GM18511 (cell line): ENCODE results near the gene ETV2.
A peak's percentile ranks its signal among the peaks of the same experiment; 100 is the strongest.
"Not testable (repeated sequence)": the region's sequence is repeated elsewhere in the genome, so short reads cannot be mapped to it uniquely, and the experiment has no call there.

Experiments
- ATAC-seq: cut with Tn5 transposase; IDR thresholded peaks from one replicate; pipeline ENCODE4 v1.9.1; 2021; ENCODE audit warnings: mild to moderate bottlenecking, moderate library complexity; ENCODE audit not compliant: unreplicated experiment

The ETV2 gene

DNA sequence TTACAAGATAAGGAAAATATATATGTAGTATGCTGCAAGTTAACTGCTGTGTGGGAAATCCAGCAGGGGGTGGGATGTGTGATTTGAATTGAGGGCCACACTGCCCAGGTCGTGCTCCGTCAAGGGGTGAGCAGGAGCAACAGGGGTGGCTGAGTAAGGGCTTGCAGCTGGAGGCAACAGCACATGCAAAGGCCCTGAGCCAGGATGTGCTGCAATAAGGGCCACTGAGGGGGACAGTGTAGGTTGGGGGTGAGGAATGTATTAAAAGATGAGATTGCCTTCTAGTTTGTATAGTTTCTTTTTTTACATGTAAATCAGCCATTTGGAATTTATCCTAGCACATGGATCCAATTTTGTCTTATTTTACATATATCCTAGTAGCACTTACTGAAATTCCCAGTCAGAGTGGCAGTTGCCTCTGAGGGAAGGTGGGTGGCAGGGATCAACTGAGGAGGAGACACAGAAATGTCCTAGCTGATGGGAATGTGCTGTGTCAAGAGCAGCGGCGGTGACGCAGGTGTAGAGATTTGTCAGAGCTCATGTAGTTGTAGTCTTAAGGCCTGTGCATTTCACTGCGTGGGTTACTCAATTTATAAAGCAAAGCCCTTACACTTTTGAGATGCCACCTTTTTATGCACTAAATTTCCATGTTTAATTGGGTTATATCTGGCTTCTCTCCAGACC is 18.1 kb upstream of the ETV2 start:
- ATAC-seq, result no peak

DNA sequence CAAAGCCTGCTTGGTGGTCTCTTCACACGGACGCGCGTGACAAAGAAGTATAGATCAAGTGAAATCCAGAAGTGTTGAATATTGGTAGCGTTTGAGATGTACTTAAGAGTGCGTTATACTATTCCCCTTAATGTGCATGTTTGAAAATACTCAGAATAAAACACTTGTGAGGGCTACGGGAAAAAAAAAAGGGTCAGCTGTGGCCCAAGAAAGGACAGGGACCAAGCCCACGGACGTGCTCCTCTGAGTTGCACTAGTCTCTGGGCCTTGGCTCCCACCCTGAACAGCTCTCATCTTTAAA is 13.3 kb upstream of the ETV2 start:
- ATAC-seq, result no peak

DNA sequence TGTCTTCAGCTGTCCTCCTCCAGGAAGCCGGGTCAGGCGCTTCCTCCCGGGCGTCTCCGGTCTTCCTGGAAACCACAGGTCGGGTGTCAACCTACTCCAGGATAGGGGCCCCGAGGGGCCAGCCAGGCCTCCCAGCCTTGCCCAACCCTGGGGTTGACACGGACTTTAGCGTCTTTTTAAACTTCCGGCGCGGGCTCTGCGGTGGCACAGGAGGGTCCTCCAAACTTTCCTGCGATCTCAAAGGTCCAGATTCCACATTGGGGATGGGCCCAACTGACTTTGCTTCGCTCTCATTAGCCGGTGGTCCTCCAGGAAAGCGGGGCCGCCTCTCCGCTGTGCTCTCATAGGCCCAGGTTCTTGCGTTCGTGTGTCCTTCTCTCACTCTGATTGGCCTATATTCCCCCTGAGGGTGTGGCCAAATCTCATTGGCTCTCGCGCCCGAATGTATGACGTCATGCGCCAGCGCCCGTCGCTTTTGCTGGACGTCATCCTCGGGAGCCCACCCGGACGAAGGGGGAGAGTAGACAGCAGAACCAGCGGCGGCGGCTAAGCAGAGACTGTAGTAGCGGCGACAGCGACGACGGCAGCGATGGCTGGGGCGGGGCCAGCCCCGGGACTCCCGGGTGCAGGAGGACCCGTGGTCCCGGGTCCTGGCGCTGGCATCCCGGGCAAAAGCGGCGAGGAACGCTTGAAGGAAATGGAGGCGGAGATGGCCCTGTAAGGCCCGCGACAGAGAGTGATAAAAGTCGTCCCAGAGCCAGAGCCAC is 12.8 kb upstream of the ETV2 start, which contains the start of gene RBM42:
Gene RBM42, plus strand, starts transcription at position 472 of the 767 bp plus-strand sequence. Its CDS starts 118 bp downstream, at position 590.
- peak; percentile 98 for ATAC-seq

GRCh38 chr19:35629332-35629633 is 12.3 kb upstream of the ETV2 start:
- no peak for ATAC-seq

DNA sequence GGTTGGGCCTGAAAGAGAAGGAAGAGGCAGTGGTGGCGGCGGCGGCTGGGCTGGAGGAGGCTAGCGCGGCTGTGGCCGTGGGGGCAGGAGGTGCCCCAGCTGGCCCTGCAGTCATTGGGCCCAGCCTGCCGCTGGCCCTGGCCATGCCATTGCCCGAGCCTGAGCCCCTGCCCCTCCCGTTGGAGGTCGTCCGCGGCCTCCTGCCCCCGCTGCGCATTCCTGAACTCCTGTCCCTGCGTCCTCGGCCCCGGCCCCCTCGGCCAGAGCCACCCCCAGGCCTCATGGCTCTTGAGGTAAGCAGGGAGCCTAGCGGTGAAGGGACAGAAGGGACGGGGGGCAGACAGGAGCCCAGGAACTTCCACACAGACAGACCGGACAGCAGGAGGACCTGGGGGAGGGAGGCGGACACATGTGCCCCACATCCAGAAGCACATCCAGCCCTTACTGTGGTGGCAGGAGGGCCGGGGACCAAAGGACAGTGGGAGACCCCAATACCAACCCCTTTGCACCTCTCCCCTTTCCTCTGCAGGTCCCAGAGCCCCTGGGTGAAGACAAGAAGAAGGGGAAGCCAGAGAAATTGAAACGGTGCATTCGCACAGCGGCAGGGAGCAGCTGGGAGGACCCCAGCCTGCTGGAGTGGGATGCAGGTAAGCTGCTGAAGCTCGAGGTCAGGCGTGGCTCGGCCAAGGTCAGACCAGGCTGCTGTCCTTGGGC is 7.7 kb upstream of the ETV2 start:
- ATAC-seq, result no peak

GRCh38 chr19:35636651-35637050 is 4.9 kb upstream of the ETV2 start:
- no peak for ATAC-seq

DNA sequence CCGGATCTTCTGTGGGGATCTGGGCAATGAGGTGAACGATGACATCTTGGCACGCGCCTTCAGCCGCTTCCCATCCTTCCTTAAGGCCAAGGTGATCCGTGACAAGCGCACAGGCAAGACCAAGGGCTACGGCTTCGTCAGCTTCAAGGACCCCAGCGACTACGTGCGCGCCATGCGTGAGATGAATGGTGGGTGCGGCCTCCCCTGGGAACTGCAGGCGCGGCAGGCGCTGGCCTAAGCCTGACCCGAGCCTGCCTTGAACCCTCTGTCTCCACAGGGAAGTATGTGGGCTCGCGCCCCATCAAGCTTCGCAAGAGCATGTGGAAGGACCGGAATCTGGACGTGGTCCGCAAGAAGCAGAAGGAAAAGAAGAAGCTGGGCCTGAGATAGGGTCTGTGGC is 4.4 kb upstream of the ETV2 start:
- ATAC-seq, result no peak

DNA sequence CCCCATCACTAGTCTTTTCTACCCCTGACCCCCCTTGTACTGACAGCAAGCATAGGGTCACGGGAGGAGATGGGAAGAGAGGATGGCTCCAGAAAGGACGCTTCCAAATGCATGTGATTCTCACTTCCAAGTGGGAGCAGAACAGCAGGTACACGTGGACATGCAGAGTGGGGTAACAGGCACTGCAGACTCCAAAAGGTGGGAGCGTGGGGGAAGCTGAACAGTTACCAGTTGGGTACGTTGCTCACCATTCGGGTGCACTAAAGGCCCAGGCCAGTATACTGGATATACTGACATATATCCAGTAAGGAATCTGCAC is 2.3 kb upstream of the ETV2 start:
- no peak for ATAC-seq

GRCh38 chr19:35639863-35640262 is 1.7 kb upstream of the ETV2 start:
- no peak for ATAC-seq

- ATAC-seq, result no peak
These were observed 767 bp downstream of the ETV2 start for GRCh38 chr19:35642312-35642711.

DNA sequence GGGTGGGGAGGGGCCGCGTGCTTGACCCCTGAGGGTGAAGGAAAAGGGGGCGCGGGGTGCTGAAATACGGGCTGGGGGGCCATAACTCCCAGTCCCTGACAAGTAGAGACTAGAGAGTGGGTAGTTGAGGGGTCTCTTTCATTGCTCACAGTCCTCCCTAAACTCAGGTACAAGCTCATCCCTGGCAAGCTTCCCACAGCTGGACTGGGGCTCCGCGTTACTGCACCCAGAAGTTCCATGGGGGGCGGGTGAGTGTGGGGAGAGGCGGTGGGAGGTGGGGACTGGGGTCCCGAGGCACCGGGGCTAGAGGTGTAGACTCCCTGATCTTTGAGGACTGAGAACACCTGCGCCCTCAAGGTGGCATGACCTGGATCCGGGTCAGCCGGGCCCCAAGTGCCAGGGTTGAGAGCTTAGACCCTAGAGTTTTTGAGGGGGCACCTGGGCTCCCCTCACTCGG is 1.3 kb downstream of the ETV2 start:
- no peak for ATAC-seq

- ATAC-seq, result peak; percentile 47
These were observed 2.0 kb downstream of the ETV2 start for GRCh38 chr19:35643255-35644205.

DNA sequence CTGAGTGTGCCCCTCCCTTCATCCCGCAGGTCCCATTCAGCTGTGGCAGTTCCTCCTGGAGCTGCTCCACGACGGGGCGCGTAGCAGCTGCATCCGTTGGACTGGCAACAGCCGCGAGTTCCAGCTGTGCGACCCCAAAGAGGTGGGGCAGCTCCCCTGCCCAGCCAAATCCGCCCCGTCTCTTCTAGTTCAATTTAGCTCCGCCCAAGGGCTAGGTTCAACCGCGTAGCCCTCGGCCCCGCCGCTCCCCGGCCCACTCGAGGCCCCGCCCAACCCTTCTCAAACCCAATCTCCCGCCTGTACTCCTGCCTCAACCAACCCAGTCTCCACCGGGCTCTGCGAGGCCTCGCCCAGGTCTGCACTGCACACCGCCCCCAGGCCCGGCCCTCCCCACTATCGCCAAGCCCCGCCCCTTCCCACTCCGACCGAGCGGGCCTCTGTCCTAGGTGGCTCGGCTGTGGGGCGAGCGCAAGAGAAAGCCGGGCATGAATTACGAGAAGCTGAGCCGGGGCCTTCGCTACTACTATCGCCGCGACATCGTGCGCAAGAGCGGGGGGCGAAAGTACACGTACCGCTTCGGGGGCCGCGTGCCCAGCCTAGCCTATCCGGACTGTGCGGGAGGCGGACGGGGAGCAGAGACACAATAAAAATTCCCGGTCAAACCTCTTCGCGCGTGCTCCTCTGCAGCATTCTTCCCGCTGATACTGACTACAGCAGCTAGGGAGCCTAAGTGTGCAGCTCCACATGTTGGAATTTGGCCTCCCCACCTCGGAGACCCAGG is 2.9 kb downstream of the ETV2 start:
- peak; percentile 75 for ATAC-seq

DNA sequence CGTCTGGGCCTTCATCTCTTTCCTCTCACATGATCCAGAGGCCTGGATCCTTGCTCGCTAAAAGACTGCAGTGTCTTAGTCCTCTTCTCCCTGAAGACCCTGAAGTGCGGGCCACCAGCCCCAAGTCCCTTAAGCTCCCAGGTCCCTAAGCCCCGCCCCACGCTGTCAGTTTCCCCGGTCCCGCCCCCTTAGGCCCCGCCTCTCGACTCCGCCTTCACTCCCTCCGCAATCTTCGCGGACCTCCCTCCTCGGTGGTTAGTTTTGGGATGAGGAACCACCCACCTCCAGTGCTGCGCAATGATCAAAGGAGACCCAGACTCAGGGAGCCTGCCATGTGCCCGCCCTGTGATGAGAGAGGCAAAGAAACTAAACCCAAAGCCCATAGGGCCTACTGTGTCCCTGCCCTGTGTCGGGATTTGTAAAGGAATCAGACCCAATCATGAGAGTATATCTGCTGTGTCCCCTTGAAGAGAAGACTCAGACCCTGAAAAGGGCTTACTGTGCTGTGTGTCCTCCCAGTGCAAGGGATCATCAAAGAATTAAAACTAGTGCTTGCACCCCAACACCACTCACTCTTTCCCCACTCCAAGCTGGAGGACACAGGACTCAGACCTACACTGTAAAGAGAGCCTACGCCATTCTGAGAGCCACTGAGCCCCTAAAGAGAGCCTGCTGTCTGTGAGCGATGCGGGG is 3.6 kb downstream of the ETV2 start:
- ATAC-seq, result no peak

DNA sequence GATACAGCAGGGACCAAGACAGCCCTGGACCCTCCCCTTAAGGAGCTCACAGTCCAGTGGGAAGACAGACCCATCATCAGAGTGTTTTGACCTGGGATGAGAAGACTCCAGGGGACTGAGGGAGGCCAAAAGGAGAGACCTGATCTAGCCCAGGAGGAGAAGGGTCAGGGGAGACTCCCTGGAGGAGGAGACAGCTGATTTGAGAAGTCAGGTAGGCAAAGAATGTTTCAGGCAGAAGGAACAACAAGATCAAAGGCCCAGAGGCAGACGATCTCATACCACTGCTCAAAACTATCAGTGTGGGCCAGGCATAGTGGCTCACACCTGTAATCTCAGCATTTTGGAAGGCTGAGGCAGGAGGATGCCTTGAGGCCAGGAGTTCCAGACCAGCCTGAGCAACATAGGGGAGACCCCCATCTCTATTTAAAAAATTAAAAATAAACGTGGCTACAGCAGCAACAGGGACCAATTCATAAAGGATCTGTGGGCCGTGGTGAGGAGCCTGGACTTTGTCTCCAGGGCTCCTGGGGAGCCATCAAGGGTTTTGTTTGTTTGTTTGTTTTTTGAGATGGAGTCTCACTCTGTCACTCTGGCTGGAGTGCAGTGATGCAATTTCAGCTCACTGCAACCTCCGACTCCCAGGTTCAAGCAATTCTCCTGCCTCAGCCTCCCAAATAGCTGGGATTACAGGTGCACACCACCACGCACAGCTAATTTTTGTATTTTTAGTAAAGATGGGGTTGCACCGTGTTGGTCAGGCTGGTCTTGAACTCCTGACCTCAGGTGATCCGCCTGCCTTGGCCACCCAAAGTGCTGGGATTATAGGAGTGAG is 4.4 kb downstream of the ETV2 start:
- ATAC-seq, result no peak

DNA sequence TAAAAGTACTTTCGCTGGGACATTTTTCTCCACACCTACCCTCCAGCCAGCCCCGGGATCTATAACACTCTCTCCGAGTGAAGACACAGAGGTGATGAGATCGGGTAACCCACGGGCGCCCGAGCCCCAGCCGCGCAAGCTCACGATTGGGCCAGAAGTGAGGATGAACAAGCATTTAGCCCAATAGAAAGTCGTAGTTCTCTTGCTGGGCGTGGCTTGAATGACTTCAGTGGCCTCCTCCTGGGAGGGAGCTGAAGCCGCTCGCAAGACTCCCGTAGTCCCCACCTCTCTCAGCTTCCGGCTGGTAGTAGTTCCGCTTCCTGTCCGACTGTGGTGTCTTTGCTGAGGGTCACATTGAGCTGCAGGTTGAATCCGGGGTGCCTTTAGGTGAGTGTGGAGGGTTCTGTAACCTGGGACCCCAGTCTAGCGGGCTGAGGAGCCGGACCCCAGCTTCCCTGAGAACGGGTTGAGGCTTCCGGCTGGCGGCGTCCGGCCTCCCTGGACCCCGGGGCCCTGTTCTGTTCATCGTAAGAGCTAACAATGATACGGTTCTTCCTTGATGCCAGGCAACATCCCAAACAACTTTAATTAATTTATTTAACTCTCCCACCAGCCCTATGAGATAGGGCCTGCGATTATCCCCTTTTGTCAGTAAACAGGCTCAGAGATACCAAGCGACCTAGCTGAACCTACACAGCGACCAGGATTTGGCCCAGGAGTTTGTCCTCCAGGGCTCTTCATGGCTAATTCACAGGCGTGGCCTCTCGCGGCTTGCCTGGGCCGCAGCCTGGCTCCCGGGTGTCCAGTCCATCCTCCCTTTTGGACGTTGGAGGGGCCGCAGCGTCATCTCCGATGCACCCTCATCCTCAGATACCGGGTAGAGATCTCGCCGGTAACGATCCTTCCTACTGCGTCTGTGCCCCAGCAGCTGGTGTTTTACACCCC is 6.7 kb downstream of the ETV2 start, which contains the start of gene COX6B1:
Gene COX6B1, plus strand, starts transcription at position 307 of the 945 bp plus-strand sequence. CDS start 2,921 bp downstream, outside the sequence.
- ATAC-seq, result peak; percentile 64

- no peak for ATAC-seq
These were observed 9.0 kb downstream of the ETV2 start for GRCh38 chr19:35650581-35650980.

DNA sequence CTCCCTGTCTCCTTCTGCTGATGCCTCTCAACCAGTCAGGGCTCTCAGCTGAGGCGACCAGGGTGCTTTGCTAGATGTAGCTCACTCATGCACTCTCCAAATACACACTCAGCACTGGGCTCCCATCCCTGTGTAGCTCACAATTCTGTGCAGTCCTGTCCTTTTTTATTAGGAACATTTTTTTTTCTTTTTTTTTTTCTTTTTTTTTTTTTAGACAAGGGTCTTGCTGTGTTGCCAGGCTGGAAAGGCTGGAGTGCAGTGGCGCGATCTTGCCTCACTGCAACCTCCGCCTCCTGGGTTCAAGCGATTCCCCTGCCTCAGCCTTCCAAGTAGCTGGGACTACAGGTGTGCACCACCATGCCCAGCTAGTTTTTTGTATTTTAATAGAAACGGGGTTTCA is 13.3 kb downstream of the ETV2 start:
- not testable (repeated sequence) for ATAC-seq
